ENCODE data around the gene CDC14B. TPM values are rescaled to one million over a fixed set of nuclear protein-coding genes. Genes with fewer than 3 reads are reported as not detected.

The CDC14B gene
- total RNA-seq, result 30.2 TPM

GRCh38 chr9:96619491-96620180 lies at the start of gene CDC14B:
TSS of gene CDC14B (minus strand) at chr9:96619843. CDS start at chr9:96619378, 465 bp downstream.

GRCh38 chr9:96655198-96655851 lies 35.7 kb upstream of the CDC14B start, which contains the start of gene PRXL2C:
TSS of gene PRXL2C (minus strand) at chr9:96655317. CDS start at chr9:96655281, 36 bp downstream.

Other genes with a start within 250 kb of the CDC14B start
- gene SLC35D2, start 236.1 kb downstream of the CDC14B start, total RNA-seq, result 23.2 TPM
- gene ZNF367, start 201.5 kb downstream of the CDC14B start, total RNA-seq, result 8.5 TPM
- 10.0 TPM for gene HABP4, start 169.7 kb downstream of the CDC14B start, total RNA-seq
- 11.6 TPM for gene PRXL2C, start 35.5 kb upstream of the CDC14B start, total RNA-seq
- gene ZNF510, start 158.2 kb upstream of the CDC14B start, total RNA-seq, result 27.6 TPM
- 12.3 TPM for gene ZNF782, start 234.7 kb upstream of the CDC14B start, total RNA-seq